Mesenchymal stem cell (in vitro differentiated cells and primary cell): Measurements from ENCODE around the gene SAMD4B.

Experiments
- DNase-seq: peaks from one replicate; pipeline ENCODE4 v3.0.0-alpha.2; 2013
- H2AFZ ChIP-seq: one replicate; pipeline ENCODE4 v1.6.1; 2013; ENCODE audit warnings: low read depth, mild to moderate bottlenecking, control low read depth, inconsistent platforms, low read length, moderate library complexity
- H2AK5ac ChIP-seq: 2 replicates; pipeline ENCODE4 v1.6.1; 2013; ENCODE audit warnings: low read length, moderate library complexity, mild to moderate bottlenecking, inconsistent platforms; ENCODE audit not compliant: severe bottlenecking
- H2BK120ac ChIP-seq: one replicate; pipeline ENCODE4 v1.6.1; 2013; ENCODE audit warnings: low read depth, mild to moderate bottlenecking, inconsistent platforms, low read length, moderate library complexity
- H2BK12ac ChIP-seq, 2 experiments: one replicate each; pipeline ENCODE4 v1.6.1; 2013; ENCODE audit warnings: inconsistent platforms in 2 of 2, low read length in 2 of 2, mild to moderate bottlenecking in 2 of 2, moderate library complexity in 2 of 2, control low read depth in 1 of 2
- H2BK15ac ChIP-seq: one replicate; pipeline ENCODE4 v1.6.1; 2013; ENCODE audit warnings: mild to moderate bottlenecking, low read depth, inconsistent platforms; ENCODE audit not compliant: poor library complexity, severe bottlenecking
- H2BK5ac ChIP-seq: 2 replicates; pipeline ENCODE4 v1.6.1; 2013; ENCODE audit warnings: low read depth, mild to moderate bottlenecking, low read length, control low read depth, inconsistent platforms; ENCODE audit not compliant: poor library complexity, severe bottlenecking
- H3K14ac ChIP-seq, 2 experiments: one replicate each; pipeline ENCODE4 v1.6.1; 2013; ENCODE audit warnings: inconsistent platforms in 2 of 2, low read length in 2 of 2, control low read depth in 1 of 2, mild to moderate bottlenecking in 1 of 2, moderate library complexity in 1 of 2
- H3K18ac ChIP-seq, 2 experiments: one replicate each; pipeline ENCODE4 v1.6.1; 2013; ENCODE audit warnings: inconsistent platforms in 2 of 2, low read length in 2 of 2, control low read depth in 1 of 2, low read depth in 1 of 2, mild to moderate bottlenecking in 1 of 2
- H3K23ac ChIP-seq, 2 experiments: one replicate each; pipeline ENCODE4 v1.6.1; 2013; ENCODE audit warnings: inconsistent platforms in 2 of 2, low read length in 2 of 2, mild to moderate bottlenecking in 2 of 2, moderate library complexity in 2 of 2, control low read depth in 1 of 2
- H3K27ac ChIP-seq: 2 replicates; pipeline ENCODE4 v1.5.1; 2013; ENCODE audit warnings: mild to moderate bottlenecking, moderate library complexity, low read length, control low read depth, inconsistent platforms; ENCODE audit not compliant: poor library complexity, severe bottlenecking
- H3K27me3 ChIP-seq, 2 experiments: 2 replicates each; pipeline versions ENCODE4 v1.6.1 to v1.7.0; 2013; ENCODE audit warnings: low read length in 2 of 2, mild to moderate bottlenecking in 2 of 2, moderate library complexity in 2 of 2, control low read depth in 1 of 2, inconsistent platforms in 1 of 2; ENCODE audit not compliant: control insufficient read depth in 1 of 2, insufficient read depth in 1 of 2
- H3K36me3 ChIP-seq, 2 experiments: 2 replicates each; pipeline versions ENCODE4 v1.6.1 to v1.7.0; 2013; ENCODE audit warnings: low read length in 2 of 2, control low read depth in 1 of 2, inconsistent platforms in 1 of 2, low read depth in 1 of 2, mild to moderate bottlenecking in 1 of 2; ENCODE audit not compliant: insufficient read depth in 2 of 2, control insufficient read depth in 1 of 2
- H3K4ac ChIP-seq, 2 experiments: one replicate each; pipeline ENCODE4 v1.6.1; 2013; ENCODE audit warnings: inconsistent platforms in 2 of 2, low read length in 2 of 2, mild to moderate bottlenecking in 2 of 2, moderate library complexity in 2 of 2, control low read depth in 1 of 2, low read depth in 1 of 2
- H3K4me1 ChIP-seq: 2 replicates; pipeline ENCODE4 v1.6.1; 2013; ENCODE audit warnings: low read depth, low read length, control low read depth; ENCODE audit not compliant: control insufficient read depth, insufficient read depth
- H3K4me2 ChIP-seq: 2 replicates; pipeline ENCODE4 v1.6.1; 2013; ENCODE audit warnings: low read length, mild to moderate bottlenecking, inconsistent platforms; ENCODE audit not compliant: poor library complexity, severe bottlenecking
- H3K4me3 ChIP-seq, 2 experiments: 2 replicates each; pipeline versions ENCODE4 v1.5.1 to v1.7.0; 2013; ENCODE audit warnings: low read length in 2 of 2, mild to moderate bottlenecking in 2 of 2, control low read depth in 1 of 2, low read depth in 1 of 2; ENCODE audit not compliant: insufficient read depth in 1 of 2
- H3K79me1 ChIP-seq: replicated peaks from 2 replicates; pipeline ENCODE4 v1.6.1; 2013; ENCODE audit warnings: mild to moderate bottlenecking, control low read depth, low read length, inconsistent platforms; ENCODE audit not compliant: poor library complexity, severe bottlenecking
- H3K9ac ChIP-seq: 2 replicates; pipeline ENCODE4 v1.7.0; 2013; ENCODE audit warnings: mild to moderate bottlenecking, low read length, moderate library complexity
- H3K9me3 ChIP-seq: 2 replicates; pipeline ENCODE4 v1.7.0; 2013; ENCODE audit warnings: mild to moderate bottlenecking, low read length; ENCODE audit not compliant: control insufficient read depth
- H4K8ac ChIP-seq: one replicate; pipeline ENCODE4 v1.6.1; 2013; ENCODE audit warnings: inconsistent platforms, mild to moderate bottlenecking, low read length, moderate library complexity
- H4K91ac ChIP-seq: one replicate; pipeline ENCODE4 v1.6.1; 2013; ENCODE audit warnings: mild to moderate bottlenecking, low read length, inconsistent platforms
- WGBS: methylation state at CpG from one replicate; pipeline ENCODE4 v1.1.7; 2013; ENCODE audit warnings: mixed read lengths; 5-methylcytosine and 5-hydroxymethylcytosine counted together

SAMD4B gene

GRCh38 chr19:39304701-39305571 lies 37.3 kb upstream of the SAMD4B start:
- Histone ChIP-seq H2AFZ (no peak overlapping the region), H4K8ac (no peak overlapping the region), H3K4me2 (no peak overlapping the region), H3K79me1 (no peaks in the 10 kb centered on the region), H3K14ac (no peak overlapping the region), H2BK5ac (no peak overlapping the region), H2AK5ac (no peak overlapping the region), H2BK120ac (no peak overlapping the region), H3K23ac (no peak overlapping the region), H2BK15ac (no peak overlapping the region), H3K9ac (no peak overlapping the region), H3K18ac (no peak overlapping the region), H3K4ac (no peak overlapping the region), H2BK12ac (no peak overlapping the region), H3K27ac (no peak overlapping the region), H3K27me3 (peaks cover 77 to 80% of the 10 kb centered on the region in 2 experiments), H3K4me1 (peaks cover 15% of the 10 kb centered on the region), H3K4me3 (no peak overlapping the region), H4K91ac (no peak overlapping the region), H3K36me3 (no peaks in the 10 kb centered on the region), H3K9me3 (no peaks in the 10 kb centered on the region)
- 37% methylated on average over 5 of the region's 6 CpGs for WGBS
- DNase-seq = no peak

- Histone ChIP-seq H2AFZ (no peak overlapping the region), H2AK5ac (no peak overlapping the region), H3K79me1 (no peaks in the 10 kb centered on the region), H2BK15ac (no peak overlapping the region), H3K4ac (no peak overlapping the region), H3K27ac (no peak overlapping the region), H3K4me2 (no peak overlapping the region), H3K4me1 (peaks cover 15% of the 10 kb centered on the region), H2BK120ac (no peak overlapping the region), H4K91ac (no peak overlapping the region), H2BK5ac (no peak overlapping the region), H2BK12ac (no peak overlapping the region), H3K4me3 (no peak overlapping the region), H3K14ac (no peak overlapping the region), H3K18ac (no peak overlapping the region), H3K27me3 (peaks cover 74 to 84% of the 10 kb centered on the region in 2 experiments), H3K9me3 (no peaks in the 10 kb centered on the region), H3K9ac (no peak overlapping the region), H3K36me3 (no peaks in the 10 kb centered on the region), H3K23ac (no peak overlapping the region), H4K8ac (no peak overlapping the region)
- no peak for DNase-seq
These were observed 36.1 kb upstream of the SAMD4B start for GRCh38 chr19:39306075-39306474.

- Histone ChIP-seq H4K91ac (no peak overlapping the region), H2BK12ac (no peak overlapping the region), H2BK15ac (no peak overlapping the region), H3K4ac (no peak overlapping the region), H2AK5ac (no peak overlapping the region), H2AFZ (peak overlapping the region; percentile 32), H3K9ac (no peak overlapping the region), H3K27me3 (peaks cover 67 to 81% of the 10 kb centered on the region in 2 experiments), H3K14ac (no peak overlapping the region), H3K23ac (no peak overlapping the region), H4K8ac (no peak overlapping the region), H3K4me2 (peak overlapping the region; percentile 26), H3K4me1 (peaks cover 15% of the 10 kb centered on the region), H3K4me3 (no peak overlapping the region), H3K9me3 (no peaks in the 10 kb centered on the region), H3K79me1 (no peaks in the 10 kb centered on the region), H3K27ac (no peak overlapping the region), H2BK5ac (no peak overlapping the region), H2BK120ac (no peak overlapping the region), H3K18ac (no peak overlapping the region), H3K36me3 (no peaks in the 10 kb centered on the region)
- 3% methylated on average over 69 of the region's 71 CpGs for WGBS
- DNase-seq = peak; percentile 19
These were observed 35.0 kb upstream of the SAMD4B start for GRCh38 chr19:39307046-39307821.

- no peaks in the 10 kb centered on the region for H3K9me3 ChIP-seq
- H3K27ac ChIP-seq = no peak overlapping the region
- no peak overlapping the region for H4K8ac ChIP-seq
- DNase-seq = no peak
- H3K27me3 ChIP-seq = peaks cover 64 to 81% of the 10 kb centered on the region in 2 experiments
- H3K23ac ChIP-seq = no peak overlapping the region
- no peak overlapping the region for H2AFZ ChIP-seq
- H3K36me3 ChIP-seq = no peaks in the 10 kb centered on the region
- H3K4me1 ChIP-seq = peaks cover 15% of the 10 kb centered on the region
- no peak overlapping the region for H2BK12ac ChIP-seq
- H3K4me3 ChIP-seq = no peak overlapping the region
- no peak overlapping the region for H2BK5ac ChIP-seq
- H2BK120ac ChIP-seq = no peak overlapping the region
- H2AK5ac ChIP-seq = no peak overlapping the region
- no peak overlapping the region for H3K14ac ChIP-seq
- H3K4ac ChIP-seq = no peak overlapping the region
- no peaks in the 10 kb centered on the region for H3K79me1 ChIP-seq
- WGBS = 14% methylated on average over 70 of the region's 82 CpGs
- no peak overlapping the region for H3K18ac ChIP-seq
- no peak overlapping the region for H2BK15ac ChIP-seq
- H3K9ac ChIP-seq = no peak overlapping the region
- no peak overlapping the region for H3K4me2 ChIP-seq
- H4K91ac ChIP-seq = no peak overlapping the region
These were observed 34.2 kb upstream of the SAMD4B start for GRCh38 chr19:39307822-39308530.
